GM12874 (cell line): ENCODE measurements around the gene ETV3L.

Source experiments
- TF ChIP-seq, protein P1 (sequence below): IDR thresholded peaks from 2 replicates; pipeline ENCODE4 v1.5.1; 2011; ENCODE audit warnings: low read depth, mild to moderate bottlenecking, control low read depth, low read length, moderate library complexity; ENCODE audit not compliant: insufficient read depth

ETV3L gene

DNA sequence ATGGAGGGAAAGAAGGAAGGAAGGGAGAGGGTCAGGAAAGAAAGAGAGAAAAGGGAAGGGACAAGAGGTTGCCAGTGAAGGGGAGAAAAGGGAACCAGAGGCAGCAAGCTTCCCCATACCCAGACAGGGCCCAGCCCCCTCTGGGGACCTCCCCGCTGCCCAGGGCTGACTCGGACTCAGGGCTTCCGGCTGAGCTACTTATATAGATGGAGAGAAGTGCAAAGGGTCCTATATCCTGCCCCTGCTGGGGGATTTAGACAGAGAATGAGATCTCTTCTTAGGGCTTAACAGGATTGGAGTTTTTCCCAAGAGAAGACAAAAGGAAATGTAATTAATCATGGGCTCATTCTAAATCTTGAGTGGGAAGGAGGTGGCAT is at the start of gene ETV3L:
ETV3L (minus strand) TSS at position 176 of the 377 bp plus-strand sequence. CDS start 285 bp downstream, outside the sequence.
- TF ChIP-seq, protein P1, sequence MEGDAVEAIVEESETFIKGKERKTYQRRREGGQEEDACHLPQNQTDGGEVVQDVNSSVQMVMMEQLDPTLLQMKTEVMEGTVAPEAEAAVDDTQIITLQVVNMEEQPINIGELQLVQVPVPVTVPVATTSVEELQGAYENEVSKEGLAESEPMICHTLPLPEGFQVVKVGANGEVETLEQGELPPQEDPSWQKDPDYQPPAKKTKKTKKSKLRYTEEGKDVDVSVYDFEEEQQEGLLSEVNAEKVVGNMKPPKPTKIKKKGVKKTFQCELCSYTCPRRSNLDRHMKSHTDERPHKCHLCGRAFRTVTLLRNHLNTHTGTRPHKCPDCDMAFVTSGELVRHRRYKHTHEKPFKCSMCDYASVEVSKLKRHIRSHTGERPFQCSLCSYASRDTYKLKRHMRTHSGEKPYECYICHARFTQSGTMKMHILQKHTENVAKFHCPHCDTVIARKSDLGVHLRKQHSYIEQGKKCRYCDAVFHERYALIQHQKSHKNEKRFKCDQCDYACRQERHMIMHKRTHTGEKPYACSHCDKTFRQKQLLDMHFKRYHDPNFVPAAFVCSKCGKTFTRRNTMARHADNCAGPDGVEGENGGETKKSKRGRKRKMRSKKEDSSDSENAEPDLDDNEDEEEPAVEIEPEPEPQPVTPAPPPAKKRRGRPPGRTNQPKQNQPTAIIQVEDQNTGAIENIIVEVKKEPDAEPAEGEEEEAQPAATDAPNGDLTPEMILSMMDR, result no peak

DNA sequence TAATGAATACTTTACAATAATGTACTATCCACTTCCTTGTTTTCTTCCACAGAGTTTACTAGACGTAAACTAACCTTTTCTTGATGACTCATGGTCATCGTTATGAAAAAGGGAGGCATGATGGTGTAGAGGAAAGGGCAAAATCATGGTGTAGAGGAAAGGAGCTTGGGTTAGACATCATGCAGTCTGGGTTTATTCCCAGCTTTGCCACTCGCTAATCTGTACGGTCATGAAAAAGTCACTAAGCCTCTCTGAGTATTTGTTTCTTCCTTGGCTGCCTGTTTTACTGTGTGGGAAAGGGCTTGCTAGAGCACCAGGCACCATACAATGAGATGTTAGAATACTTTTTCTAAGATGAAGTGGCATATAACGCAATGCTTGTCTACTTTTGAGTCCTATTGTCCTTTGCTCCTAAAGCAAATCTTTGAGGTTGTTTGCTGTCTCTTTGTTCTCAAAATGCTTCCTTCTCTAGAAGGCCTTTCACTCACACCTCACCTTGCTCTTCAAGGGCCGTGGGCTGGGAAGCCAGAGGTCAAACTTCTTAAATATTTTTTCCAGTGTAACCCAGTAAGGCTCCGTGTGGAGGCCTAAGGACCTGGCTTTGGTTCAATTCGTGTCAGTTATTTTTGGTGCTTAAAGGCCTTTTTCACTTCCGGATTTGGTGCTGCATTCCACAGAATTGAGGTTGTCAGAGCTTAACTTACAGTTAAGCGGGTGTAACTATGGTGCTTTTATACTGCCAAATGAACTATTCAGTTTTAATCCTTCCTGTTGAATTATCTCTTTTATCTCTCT is 48.5 kb upstream of the ETV3L start:
- TF ChIP-seq, protein P1, result no peak

DNA sequence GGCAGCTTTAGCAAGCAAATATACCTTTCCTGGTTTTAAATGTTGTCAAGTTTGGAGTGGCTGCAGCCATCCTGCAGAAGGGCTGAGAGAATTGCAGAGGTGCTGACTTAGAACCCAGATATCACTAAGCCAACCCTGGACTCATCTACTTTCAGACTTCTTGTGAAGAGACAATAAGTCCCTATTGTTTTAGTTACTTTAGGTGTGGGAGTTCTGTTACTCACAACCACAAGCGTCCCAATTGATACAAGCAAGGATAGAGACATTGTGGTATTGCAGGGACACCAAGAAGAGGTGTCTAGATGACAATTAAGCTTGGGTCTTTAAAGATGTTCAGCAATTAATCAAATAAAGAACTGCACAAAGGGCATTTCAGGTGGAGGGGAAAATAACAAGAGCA is 47.4 kb upstream of the ETV3L start:
- TF ChIP-seq, protein P1, result no peak

DNA sequence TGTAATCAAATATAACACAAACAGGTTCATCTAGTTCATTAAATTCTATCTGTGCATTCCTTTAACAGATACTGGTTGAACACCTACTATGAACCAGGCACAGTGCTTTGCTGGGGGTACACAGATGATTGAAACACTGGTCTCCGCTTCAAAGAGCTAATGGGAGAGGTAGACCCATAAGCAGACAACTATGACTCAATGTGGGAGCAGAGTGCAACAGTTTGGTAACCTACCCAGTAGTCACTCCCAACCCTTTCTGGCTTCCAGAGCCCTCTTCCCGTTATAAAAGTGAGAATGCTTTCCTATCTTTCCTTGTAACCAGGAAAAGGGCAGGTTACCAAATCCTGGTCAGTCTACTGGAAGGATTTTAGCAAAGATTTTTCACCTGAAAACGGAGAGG is 46.6 kb upstream of the ETV3L start:
- TF ChIP-seq, protein P1, result no peak

DNA sequence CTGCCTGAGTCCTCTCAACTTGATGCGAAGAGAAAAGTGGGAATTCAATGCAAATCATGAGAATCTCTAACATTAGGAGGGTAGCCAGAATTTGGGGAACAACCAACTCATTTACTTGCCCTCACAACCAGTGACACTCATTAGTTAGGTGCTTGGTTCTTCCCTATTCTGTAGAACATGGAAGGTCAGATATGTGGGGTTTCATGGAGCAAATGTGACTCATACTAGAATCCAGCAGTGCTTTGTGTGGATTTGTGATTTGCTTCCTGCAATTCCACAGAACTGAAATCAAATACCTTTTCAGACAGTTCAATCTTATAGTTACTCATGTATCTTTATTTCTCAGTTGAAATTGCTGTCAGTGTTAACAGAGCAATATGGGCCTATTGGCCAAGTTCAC is 45.5 kb upstream of the ETV3L start:
- TF ChIP-seq, protein P1, result no peak

DNA sequence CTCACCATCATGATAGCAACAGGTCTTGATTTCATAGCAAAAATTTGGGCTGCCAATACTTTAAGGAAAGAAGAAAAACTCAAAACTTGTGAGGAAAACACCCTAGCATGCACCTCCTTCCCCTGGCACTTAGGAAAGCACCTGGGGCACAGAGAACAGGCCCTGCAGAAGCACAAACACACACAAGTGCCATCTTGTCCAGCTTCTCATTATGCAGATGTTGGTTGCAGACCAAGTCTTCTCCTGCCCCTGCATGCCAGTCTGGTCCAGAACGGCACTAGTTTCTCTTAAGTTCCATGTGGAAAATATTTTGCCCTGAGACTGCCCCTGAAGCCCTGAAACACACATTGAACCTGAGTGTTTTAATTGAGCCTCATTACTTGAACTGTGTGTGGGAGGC is 44.9 kb upstream of the ETV3L start:
- TF ChIP-seq, protein P1, result no peak

DNA sequence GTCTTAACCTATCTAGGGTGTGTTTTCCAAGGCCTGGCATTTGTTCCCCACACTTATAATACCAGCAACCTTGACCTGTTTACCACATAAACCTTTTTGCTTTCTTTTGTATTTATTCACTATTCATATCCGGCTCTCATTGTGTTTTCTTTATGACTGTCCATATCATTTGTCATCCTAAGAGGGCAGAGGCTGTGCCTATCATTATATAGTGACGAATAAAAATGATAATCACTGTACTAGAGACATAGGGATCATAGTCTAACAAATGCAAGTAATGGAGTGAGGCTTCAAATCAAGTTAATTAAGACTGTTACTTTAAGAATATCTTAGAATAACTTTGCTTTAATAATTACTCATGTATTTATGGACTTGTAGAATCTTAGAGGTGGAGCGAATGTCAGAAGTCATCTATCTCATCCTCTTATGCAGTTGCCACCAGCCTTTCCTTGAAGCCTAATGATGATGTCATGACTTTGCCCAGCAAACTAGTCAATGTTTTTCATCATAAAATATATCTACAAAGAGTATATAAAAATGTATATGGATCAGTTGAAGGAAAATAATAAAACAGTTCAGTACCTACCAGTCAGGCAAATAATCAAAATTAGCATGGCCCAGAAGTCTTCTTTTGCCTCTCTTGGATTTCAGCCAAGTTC is 43.3 kb upstream of the ETV3L start:
- TF ChIP-seq, protein P1, result no peak
